ENCODE data around the gene RNASE8.

GRCh38 chr14:21077672-21078071, 20.1 kb downstream of the RNASE8 start:
- TF ChIP-seq CTCF (IDR thresholded peaks at IDR 0.05 in 4 of 5, conservative IDR thresholded peaks at IDR 0.05 in 1 of 5) (no peak), POLR2A (IDR thresholded peaks at IDR 0.05) (no peak)
